ENCODE data around the gene OPCML.

The OPCML gene

GRCh38 chr11:133553885-133554740 is 21.8 kb upstream of the OPCML start:
- Histone ChIP-seq H3K79me2 (ENCODE audit: control insufficient read depth, low read length) (no peaks in the 10 kb centered on the region), H3K4me1 (ENCODE audit: control insufficient read depth, low read length) (no peaks in the 10 kb centered on the region), H3F3A (ENCODE audit: control insufficient read depth, insufficient read depth) (no peaks in the 10 kb centered on the region), H3K9me2 (replicated peaks; ENCODE audit: control insufficient read depth, low read length) (no peaks in the 10 kb centered on the region), H3K9me3 (ENCODE audit: control insufficient read depth, insufficient read depth, low read length) (no peaks in the 10 kb centered on the region), H3K36me3 (ENCODE audit: control insufficient read depth, low read length) (no peaks in the 10 kb centered on the region), H4K20me1 (ENCODE audit: control insufficient read depth, insufficient read depth, low read depth, low read length) (no peaks in the 10 kb centered on the region), H3K4me2 (ENCODE audit: low read length) (no peak overlapping the region), H3K4me3 (ENCODE audit: low read length) (no peak overlapping the region), H3K27ac (ENCODE audit: low read depth, low read length) (no peak overlapping the region), H3K27me3 (ENCODE audit: control insufficient read depth, low read length) (no peaks in the 10 kb centered on the region)
- TF ChIP-seq, protein P1, sequence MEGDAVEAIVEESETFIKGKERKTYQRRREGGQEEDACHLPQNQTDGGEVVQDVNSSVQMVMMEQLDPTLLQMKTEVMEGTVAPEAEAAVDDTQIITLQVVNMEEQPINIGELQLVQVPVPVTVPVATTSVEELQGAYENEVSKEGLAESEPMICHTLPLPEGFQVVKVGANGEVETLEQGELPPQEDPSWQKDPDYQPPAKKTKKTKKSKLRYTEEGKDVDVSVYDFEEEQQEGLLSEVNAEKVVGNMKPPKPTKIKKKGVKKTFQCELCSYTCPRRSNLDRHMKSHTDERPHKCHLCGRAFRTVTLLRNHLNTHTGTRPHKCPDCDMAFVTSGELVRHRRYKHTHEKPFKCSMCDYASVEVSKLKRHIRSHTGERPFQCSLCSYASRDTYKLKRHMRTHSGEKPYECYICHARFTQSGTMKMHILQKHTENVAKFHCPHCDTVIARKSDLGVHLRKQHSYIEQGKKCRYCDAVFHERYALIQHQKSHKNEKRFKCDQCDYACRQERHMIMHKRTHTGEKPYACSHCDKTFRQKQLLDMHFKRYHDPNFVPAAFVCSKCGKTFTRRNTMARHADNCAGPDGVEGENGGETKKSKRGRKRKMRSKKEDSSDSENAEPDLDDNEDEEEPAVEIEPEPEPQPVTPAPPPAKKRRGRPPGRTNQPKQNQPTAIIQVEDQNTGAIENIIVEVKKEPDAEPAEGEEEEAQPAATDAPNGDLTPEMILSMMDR (IDR thresholded peaks at IDR 0.05; ENCODE audit: low read depth, low read length, poor library complexity, severe bottlenecking), result no peak
- TF ChIP-seq EZH2phosphoT487 (IDR thresholded peaks at IDR 0.05; ENCODE audit: borderline replicate concordance, low read length), result no peak

DNA sequence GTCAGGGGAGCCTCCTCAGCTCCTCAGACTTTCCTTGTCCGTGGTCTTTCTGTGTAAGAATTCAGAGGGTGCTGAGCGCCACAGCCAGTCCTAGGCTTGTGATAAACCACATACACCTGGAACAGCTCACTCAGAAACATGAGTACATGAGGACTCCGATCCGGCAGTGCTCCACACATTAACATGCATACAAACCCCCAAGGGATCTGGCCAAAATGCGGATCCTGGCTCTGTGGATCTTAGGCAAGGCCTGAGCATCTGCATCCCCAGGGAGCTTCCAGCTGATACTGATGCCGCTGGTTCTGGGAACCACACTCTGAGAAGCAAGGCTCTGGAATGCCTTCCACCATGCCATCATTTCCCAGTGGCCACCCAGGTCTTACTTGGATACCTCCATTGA is 20.6 kb upstream of the OPCML start:
- Histone ChIP-seq H3F3A (ENCODE audit: control insufficient read depth, insufficient read depth) (no peaks in the 10 kb centered on the region), H3K4me3 (ENCODE audit: low read length) (no peak overlapping the region), H3K79me2 (ENCODE audit: control insufficient read depth, low read length) (no peaks in the 10 kb centered on the region), H3K9me2 (replicated peaks; ENCODE audit: control insufficient read depth, low read length) (no peaks in the 10 kb centered on the region), H3K4me1 (ENCODE audit: control insufficient read depth, low read length) (no peaks in the 10 kb centered on the region), H3K9me3 (ENCODE audit: control insufficient read depth, insufficient read depth, low read length) (no peaks in the 10 kb centered on the region), H3K27me3 (ENCODE audit: control insufficient read depth, low read length) (no peaks in the 10 kb centered on the region), H3K4me2 (ENCODE audit: low read length) (no peak overlapping the region), H3K36me3 (ENCODE audit: control insufficient read depth, low read length) (no peaks in the 10 kb centered on the region), H3K27ac (ENCODE audit: low read depth, low read length) (no peak overlapping the region), H4K20me1 (ENCODE audit: control insufficient read depth, insufficient read depth, low read depth, low read length) (no peaks in the 10 kb centered on the region)
- no peak for TF ChIP-seq EZH2phosphoT487 (IDR thresholded peaks at IDR 0.05; ENCODE audit: borderline replicate concordance, low read length)

DNA sequence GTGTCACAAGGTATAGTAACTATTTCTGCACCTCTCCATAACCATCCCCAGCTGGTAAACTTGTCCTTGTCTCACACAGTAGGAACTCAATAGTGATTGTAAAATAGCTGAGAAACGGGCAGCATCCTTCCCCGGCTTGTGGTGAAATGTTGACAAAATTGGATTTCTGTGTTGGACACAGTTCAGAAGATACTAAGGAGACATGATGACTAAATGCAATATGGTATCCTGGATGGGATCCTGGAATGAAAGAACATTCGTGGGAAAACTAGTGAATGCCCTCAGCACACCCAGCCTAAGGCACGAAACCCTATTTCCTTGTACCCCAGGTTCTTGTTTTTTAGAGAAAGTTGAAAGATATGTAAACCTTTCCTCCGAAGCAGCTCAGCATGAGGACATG is 18.8 kb upstream of the OPCML start:
- Histone ChIP-seq H3K36me3 (ENCODE audit: control insufficient read depth, low read length) (no peaks in the 10 kb centered on the region), H3K27ac (ENCODE audit: low read depth, low read length) (no peak overlapping the region), H3K9me2 (replicated peaks; ENCODE audit: control insufficient read depth, low read length) (no peaks in the 10 kb centered on the region), H3K4me2 (ENCODE audit: low read length) (no peak overlapping the region), H3K9me3 (ENCODE audit: control insufficient read depth, insufficient read depth, low read length) (no peaks in the 10 kb centered on the region), H4K20me1 (ENCODE audit: control insufficient read depth, insufficient read depth, low read depth, low read length) (no peaks in the 10 kb centered on the region), H3K27me3 (ENCODE audit: control insufficient read depth, low read length) (no peaks in the 10 kb centered on the region), H3K4me3 (ENCODE audit: low read length) (no peak overlapping the region), H3K79me2 (ENCODE audit: control insufficient read depth, low read length) (no peaks in the 10 kb centered on the region), H3K4me1 (ENCODE audit: control insufficient read depth, low read length) (no peaks in the 10 kb centered on the region), H3F3A (ENCODE audit: control insufficient read depth, insufficient read depth) (no peaks in the 10 kb centered on the region)
- no peak for TF ChIP-seq EZH2phosphoT487 (IDR thresholded peaks at IDR 0.05; ENCODE audit: borderline replicate concordance, low read length)
- TF ChIP-seq, protein P1 (IDR thresholded peaks at IDR 0.05; ENCODE audit: low read depth, low read length, poor library complexity, severe bottlenecking), result no peak

DNA sequence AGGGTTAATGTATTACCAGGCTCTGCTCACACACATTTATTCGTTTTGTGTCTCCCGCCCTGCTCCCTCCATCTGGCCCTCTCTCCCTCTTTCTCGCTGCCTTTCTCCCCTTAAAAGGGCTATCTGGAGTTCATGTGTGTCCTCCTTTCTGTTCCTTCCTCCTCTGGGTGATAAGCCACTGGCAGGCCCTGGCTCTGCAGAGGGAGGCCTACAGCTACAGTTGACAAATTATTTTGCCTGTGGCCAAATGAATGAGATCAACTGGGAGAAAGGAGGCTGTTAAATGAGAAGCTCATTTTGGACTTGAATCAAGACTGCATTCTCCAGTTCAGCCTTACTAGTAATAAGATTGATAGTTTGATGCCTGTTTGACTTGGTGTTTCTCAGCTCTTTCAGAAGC is 17.5 kb upstream of the OPCML start:
- Histone ChIP-seq H3K4me3 (ENCODE audit: low read length) (no peak overlapping the region), H3K79me2 (ENCODE audit: control insufficient read depth, low read length) (no peaks in the 10 kb centered on the region), H3K27ac (ENCODE audit: low read depth, low read length) (no peak overlapping the region), H3K9me3 (ENCODE audit: control insufficient read depth, insufficient read depth, low read length) (no peaks in the 10 kb centered on the region), H3K4me2 (ENCODE audit: low read length) (no peak overlapping the region), H3K36me3 (ENCODE audit: control insufficient read depth, low read length) (no peaks in the 10 kb centered on the region), H3K27me3 (ENCODE audit: control insufficient read depth, low read length) (no peaks in the 10 kb centered on the region), H4K20me1 (ENCODE audit: control insufficient read depth, insufficient read depth, low read depth, low read length) (no peaks in the 10 kb centered on the region), H3K9me2 (replicated peaks; ENCODE audit: control insufficient read depth, low read length) (no peaks in the 10 kb centered on the region), H3F3A (ENCODE audit: control insufficient read depth, insufficient read depth) (no peaks in the 10 kb centered on the region), H3K4me1 (ENCODE audit: control insufficient read depth, low read length) (no peaks in the 10 kb centered on the region)
- no peak for TF ChIP-seq EZH2phosphoT487 (IDR thresholded peaks at IDR 0.05; ENCODE audit: borderline replicate concordance, low read length)
- TF ChIP-seq, protein P1 (IDR thresholded peaks at IDR 0.05; ENCODE audit: low read depth, low read length, poor library complexity, severe bottlenecking), result no peak

Measured in DOHH2 (cell line).